Activated naive CD4-positive, alpha-beta T cell treated with anti-CD3 and anti-CD28 coated beads, Interleukin-2, amount 10 ng/mL, durations not matched to agents 7 days and 5 days (primary cell): ENCODE measurements around the gene NRIP2.

Experiments
- CTCF ChIA-PET: fragments of 350-600 bp; sonication (Branson Sonifier 250); formaldehyde crosslinking; loops from one replicate; lab custom pipeline; 2021; ENCODE audit warnings: antibody characterized with exemption; lab: Charles Lee
- DNase-seq: peaks from one replicate; pipeline ENCODE4 v3.0.0-alpha.2; 2020
- H3K27ac Mint-ChIP-seq: one replicate; pipeline ENCODE4 v1.8.0; 2021; ENCODE audit warnings: mild to moderate bottlenecking, moderate library complexity, mixed read lengths
- H3K27me3 Mint-ChIP-seq: one replicate; pipeline ENCODE4 v1.8.0; 2021; ENCODE audit warnings: mild to moderate bottlenecking, mixed read lengths
- H3K36me3 Mint-ChIP-seq: one replicate; pipeline ENCODE4 v1.8.0; 2021; ENCODE audit warnings: mixed read lengths
- H3K4me1 Mint-ChIP-seq: one replicate; pipeline ENCODE4 v1.8.0; 2021; ENCODE audit warnings: mixed read lengths
- H3K4me3 Mint-ChIP-seq: one replicate; pipeline ENCODE4 v1.8.0; 2021; ENCODE audit warnings: mild to moderate bottlenecking, moderate library complexity, mixed read lengths
- H3K9me3 Mint-ChIP-seq: one replicate; pipeline ENCODE4 v1.8.0; 2021; ENCODE audit warnings: mixed read lengths

Gene NRIP2

GRCh38 chr12:2806700-2807099 lies 28.1 kb downstream of the NRIP2 start:
- Mint-ChIP-seq H3K27me3 (no peaks in the 10 kb centered on the region), H3K4me3 (no peak overlapping the region), H3K36me3 (peaks cover 26% of the 10 kb centered on the region), H3K9me3 (no peaks in the 10 kb centered on the region), H3K4me1 (peaks cover 3% of the 10 kb centered on the region), H3K27ac (no peak overlapping the region)
- DNase-seq: no peak
- CTCF ChIA-PET: no interaction called here

DNA sequence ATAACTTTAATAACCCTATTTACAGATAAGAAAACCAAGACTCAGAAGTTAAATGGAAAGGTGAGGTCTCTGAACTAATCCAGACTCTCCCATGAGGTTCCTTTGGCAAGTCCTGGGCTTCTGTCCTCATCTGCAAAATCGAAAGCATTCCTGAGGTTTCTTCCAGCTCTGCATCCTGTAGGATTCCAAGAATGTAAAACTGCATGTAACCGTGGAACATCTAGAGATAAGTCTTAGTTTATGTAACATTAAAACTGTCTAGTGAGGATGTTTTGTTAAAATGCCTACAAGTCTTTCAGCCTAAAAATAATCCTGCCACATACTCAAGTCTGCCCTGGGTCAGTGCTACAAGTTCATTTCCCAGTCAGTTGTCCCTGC lies 29.7 kb downstream of the NRIP2 start:
- CTCF ChIA-PET: interaction anchor here (1.4 kb wide), 1 partner anchor 22 kb away, joined by 3 read pairs; no protein-coding TSS in a partner anchor
- no peaks in the 10 kb centered on the region for H3K27me3 Mint-ChIP-seq
- no peaks in the 10 kb centered on the region for H3K4me1 Mint-ChIP-seq
- H3K4me3 Mint-ChIP-seq: no peak overlapping the region
- no peak for DNase-seq
- H3K27ac Mint-ChIP-seq: no peak overlapping the region
- H3K36me3 Mint-ChIP-seq: peaks cover 38% of the 10 kb centered on the region
- no peaks in the 10 kb centered on the region for H3K9me3 Mint-ChIP-seq

DNA sequence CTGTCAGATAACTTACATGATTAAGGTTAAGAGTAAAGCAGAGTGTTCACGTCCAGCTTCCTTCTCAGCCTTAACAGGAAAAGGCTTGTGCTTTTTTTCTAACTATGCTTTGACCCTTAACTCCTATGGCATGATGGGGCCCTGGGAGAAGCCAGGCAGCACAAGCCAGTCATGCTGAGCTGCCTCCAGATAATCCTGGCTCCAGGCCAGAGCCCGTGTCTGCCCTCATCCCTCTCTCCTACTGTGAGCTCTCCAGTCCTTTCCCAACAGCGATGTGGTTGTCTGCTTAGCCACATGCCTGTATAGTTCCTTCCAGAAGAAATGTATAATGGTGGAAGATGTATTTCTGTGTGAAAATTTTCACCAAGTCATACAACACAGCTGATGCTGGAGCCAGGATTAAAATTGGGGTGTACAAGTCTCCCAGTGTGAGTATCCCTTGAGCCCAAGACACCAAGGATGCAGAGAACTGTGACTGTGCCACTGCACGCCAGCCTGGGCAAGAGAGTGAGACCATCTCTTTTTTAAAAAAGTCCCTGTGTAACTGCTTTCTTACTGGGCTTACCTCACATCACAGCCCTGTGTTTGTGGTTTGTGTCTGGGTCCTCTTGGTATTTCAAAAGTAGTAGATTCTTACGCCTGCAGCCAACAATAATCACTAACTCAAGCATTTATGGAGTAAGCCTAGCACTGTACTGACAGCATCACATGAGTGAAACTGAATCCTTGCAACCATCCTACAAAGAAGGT lies 30.3 kb downstream of the NRIP2 start:
- no peak for DNase-seq
- Mint-ChIP-seq H3K36me3 (peaks cover 38% of the 10 kb centered on the region), H3K4me3 (no peak overlapping the region), H3K4me1 (peaks cover under 1% of the 10 kb centered on the region), H3K27me3 (no peaks in the 10 kb centered on the region), H3K9me3 (no peaks in the 10 kb centered on the region), H3K27ac (peak overlapping the region; percentile 15)
- CTCF ChIA-PET: interaction anchor here (1.4 kb wide), 1 partner anchor 21 kb away, joined by 3 read pairs; no protein-coding TSS in a partner anchor

GRCh38 chr12:2803635-2804392 lies 31.0 kb downstream of the NRIP2 start:
- H3K36me3 Mint-ChIP-seq: peaks cover 44% of the 10 kb centered on the region
- peaks cover 3% of the 10 kb centered on the region for H3K4me1 Mint-ChIP-seq
- no peak overlapping the region for H3K4me3 Mint-ChIP-seq
- CTCF ChIA-PET: no interaction called here
- DNase-seq: no peak
- H3K27ac Mint-ChIP-seq: no peak overlapping the region
- H3K27me3 Mint-ChIP-seq: no peaks in the 10 kb centered on the region
- no peaks in the 10 kb centered on the region for H3K9me3 Mint-ChIP-seq

GRCh38 chr12:2801044-2801783 lies 33.6 kb downstream of the NRIP2 start:
- Mint-ChIP-seq H3K4me3 (no peak overlapping the region), H3K36me3 (peaks cover 56% of the 10 kb centered on the region), H3K4me1 (peaks cover 17% of the 10 kb centered on the region), H3K27ac (no peak overlapping the region), H3K27me3 (no peaks in the 10 kb centered on the region), H3K9me3 (no peaks in the 10 kb centered on the region)
- DNase-seq: no peak
- CTCF ChIA-PET: interaction anchor here (1.4 kb wide), 1 partner anchor 118 kb away, joined by 6 read pairs; no protein-coding TSS in a partner anchor

- peak overlapping the region; percentile 69 for H3K27ac Mint-ChIP-seq
- DNase-seq: no peak
- peaks cover 52% of the 10 kb centered on the region for H3K36me3 Mint-ChIP-seq
- CTCF ChIA-PET: interaction anchor here (0.7 to 1.4 kb wide), 3 partner anchors 17 to 117 kb away, joined by 3 to 6 read pairs (median 4); no protein-coding TSS in a partner anchor
- H3K4me1 Mint-ChIP-seq: peaks cover 19% of the 10 kb centered on the region
- no peak overlapping the region for H3K4me3 Mint-ChIP-seq
- no peaks in the 10 kb centered on the region for H3K27me3 Mint-ChIP-seq
- H3K9me3 Mint-ChIP-seq: no peaks in the 10 kb centered on the region
These were observed 34.7 kb downstream of the NRIP2 start for GRCh38 chr12:2800046-2800570.

DNA sequence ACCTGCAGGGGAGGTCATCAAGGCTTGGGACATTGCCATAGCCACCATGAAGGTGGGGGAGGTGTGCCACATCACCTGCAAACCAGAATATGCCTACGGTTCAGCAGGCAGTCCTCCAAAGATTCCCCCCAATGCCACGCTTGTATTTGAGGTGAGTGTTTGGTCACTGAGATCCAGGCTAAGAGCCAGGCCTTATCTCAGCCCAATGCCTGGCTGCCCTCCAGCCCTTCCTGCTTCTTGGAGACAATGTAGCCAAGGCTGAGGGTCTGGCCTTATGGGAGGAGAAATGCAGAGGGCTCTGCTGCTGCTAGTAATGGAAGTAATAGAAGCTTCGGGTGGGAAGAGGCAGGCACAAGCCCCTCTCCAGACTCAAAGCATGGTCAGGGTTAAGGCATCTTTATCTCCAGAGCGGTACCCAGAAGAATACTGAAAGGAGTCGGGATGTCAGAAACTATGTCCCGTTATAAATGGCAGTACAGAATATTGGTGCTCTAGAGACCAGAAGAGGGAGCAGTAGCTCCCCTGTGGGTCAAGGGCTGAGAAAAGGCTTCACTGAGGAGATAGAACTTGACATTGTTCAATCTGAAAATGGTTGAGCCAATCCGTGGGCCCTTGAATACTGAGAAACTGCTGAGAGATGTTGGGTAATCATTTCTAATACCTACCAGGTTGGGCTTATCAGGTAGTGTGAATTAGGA lies 37.0 kb downstream of the NRIP2 start:
- Mint-ChIP-seq H3K4me1 (peaks cover 19% of the 10 kb centered on the region), H3K27ac (peak overlapping the region; percentile 39), H3K36me3 (peaks cover 37% of the 10 kb centered on the region), H3K27me3 (peaks cover 20% of the 10 kb centered on the region), H3K4me3 (peak overlapping the region; percentile 92), H3K9me3 (no peaks in the 10 kb centered on the region)
- no peak for DNase-seq
- CTCF ChIA-PET: interaction anchor here (0.9 to 3.9 kb wide), 2 partner anchors 13 to 16 kb away, joined by 4 to 21 read pairs; partner anchors contain the start of gene ITFG2

GRCh38 chr12:2796187-2796666 lies 38.6 kb downstream of the NRIP2 start:
- peak overlapping the region; percentile 85 for H3K27ac Mint-ChIP-seq
- peaks cover 26% of the 10 kb centered on the region for H3K27me3 Mint-ChIP-seq
- H3K4me3 Mint-ChIP-seq: peak overlapping the region; percentile 92
- H3K36me3 Mint-ChIP-seq: peaks cover 27% of the 10 kb centered on the region
- peaks cover 19% of the 10 kb centered on the region for H3K4me1 Mint-ChIP-seq
- no peaks in the 10 kb centered on the region for H3K9me3 Mint-ChIP-seq
- CTCF ChIA-PET: interaction anchor here (0.9 to 3.9 kb wide), 3 partner anchors 12 to 84 kb away, joined by 4 to 21 read pairs (median 4); partner anchors contain the start of gene ITFG2
- no peak for DNase-seq

DNA sequence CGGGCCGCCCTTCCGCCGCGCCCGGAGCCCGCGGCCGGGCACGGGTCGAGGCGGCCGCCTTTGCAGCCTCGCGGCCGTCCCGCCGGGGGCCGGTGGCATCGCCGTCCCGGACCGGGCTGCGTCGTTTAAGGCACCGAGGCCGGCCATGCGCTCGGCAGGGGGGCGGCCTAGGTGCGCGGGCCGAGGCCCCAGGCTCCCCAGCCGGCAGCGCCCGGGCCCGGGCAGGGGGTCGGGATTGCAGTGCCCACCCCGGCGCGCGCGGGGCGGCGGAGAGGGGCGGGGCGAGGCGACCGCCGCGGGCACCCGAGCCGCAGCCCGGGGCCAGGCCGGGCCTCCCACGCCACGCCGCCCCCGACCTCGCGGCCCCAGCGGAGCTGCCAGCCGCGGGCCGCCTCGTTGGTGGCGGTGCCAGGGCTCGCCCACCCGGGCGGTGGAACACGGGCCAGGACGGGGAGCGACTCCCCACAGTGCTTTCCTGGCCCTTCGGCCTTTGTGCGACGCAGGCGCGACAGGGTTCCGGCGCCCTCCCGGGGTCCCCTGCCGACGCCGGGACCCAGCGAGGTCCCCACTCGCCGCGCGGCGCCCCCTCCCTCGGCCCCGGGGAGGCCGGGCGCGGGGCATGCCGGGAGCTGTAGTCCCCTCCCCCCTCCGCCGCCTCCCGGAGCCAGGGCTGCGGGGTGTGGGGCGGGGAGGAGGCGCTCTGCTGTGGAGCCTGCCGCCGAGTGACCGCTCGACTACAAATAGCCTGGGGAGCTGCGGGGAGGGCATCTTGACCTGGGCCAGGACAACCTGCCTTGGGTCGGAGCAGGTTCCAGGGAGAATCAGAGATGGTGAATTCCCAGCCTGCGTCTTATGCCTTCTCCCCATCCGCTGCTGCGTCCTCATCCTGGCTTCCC lies 39.3 kb downstream of the NRIP2 start:
- peak; percentile 83 for DNase-seq

GRCh38 chr12:2794736-2795289 lies 40.0 kb downstream of the NRIP2 start, which contains the start of gene FKBP4:
Gene FKBP4, plus strand, starts transcription at chr12:2794970. Its CDS starts 170 bp downstream, at chr12:2795140.
- peaks cover 29% of the 10 kb centered on the region for H3K27me3 Mint-ChIP-seq
- H3K27ac Mint-ChIP-seq: peak within 1 kb of the TSS; percentile 84
- H3K4me3 Mint-ChIP-seq: peak within 1 kb of the TSS; percentile 92
- no peaks in the 10 kb centered on the region for H3K9me3 Mint-ChIP-seq
- peaks cover 18% of the 10 kb centered on the region for H3K36me3 Mint-ChIP-seq
- H3K4me1 Mint-ChIP-seq: peaks cover 19% of the 10 kb centered on the region
- peak; percentile 93 for DNase-seq
- CTCF ChIA-PET: interaction anchor here (1.1 to 3.9 kb wide), 2 partner anchors 11 to 19 kb away, joined by 3 to 21 read pairs; partner anchors contain the start of gene ITFG2

More for the DNA sequence above, 39.3 kb downstream of the NRIP2 start:
- peaks cover 29% of the 10 kb centered on the region for H3K27me3 Mint-ChIP-seq
- H3K4me3 Mint-ChIP-seq: peak overlapping the region; percentile 92
- peak overlapping the region; percentile 85 for H3K27ac Mint-ChIP-seq
- no peaks in the 10 kb centered on the region for H3K9me3 Mint-ChIP-seq
- peaks cover 19% of the 10 kb centered on the region for H3K4me1 Mint-ChIP-seq
- CTCF ChIA-PET: interaction anchor here (0.9 to 3.9 kb wide), 4 partner anchors 11 to 84 kb away, joined by 3 to 21 read pairs (median 4); partner anchors contain the start of gene ITFG2
- peaks cover 21% of the 10 kb centered on the region for H3K36me3 Mint-ChIP-seq

DNA sequence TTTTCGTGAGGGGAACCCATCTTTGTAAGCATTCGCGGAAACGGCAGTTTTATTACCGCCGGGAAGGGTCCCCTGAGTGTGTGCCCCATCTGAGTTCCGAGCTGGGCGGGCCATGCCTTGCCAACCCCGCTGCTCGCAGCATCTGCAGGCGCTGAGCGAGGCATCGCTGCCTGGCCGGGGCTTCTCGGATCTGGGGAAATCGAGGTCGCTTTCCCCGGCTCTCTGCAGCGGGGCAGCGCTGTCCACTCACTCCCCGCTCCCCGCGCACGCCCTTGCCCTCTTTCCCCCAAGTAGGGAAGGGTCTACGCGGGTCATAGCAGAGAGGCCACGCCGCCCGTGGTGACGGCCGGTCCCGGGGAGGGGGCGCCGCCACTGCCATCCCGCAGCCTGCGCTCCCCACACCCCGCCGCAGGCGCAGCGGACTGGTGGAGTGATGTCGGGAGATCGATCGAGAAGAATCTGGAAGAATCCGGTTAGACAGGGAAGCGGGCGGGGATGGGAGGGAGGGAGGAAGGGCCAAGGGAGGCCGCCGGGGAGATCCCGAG lies 40.6 kb downstream of the NRIP2 start:
- H3K9me3 Mint-ChIP-seq: no peaks in the 10 kb centered on the region
- peak overlapping the region; percentile 80 for H3K4me3 Mint-ChIP-seq
- CTCF ChIA-PET: interaction anchor here (1.1 kb wide), 1 partner anchor 11 kb away, joined by 3 read pairs; no protein-coding TSS in a partner anchor
- no peak for DNase-seq
- no peak overlapping the region for H3K27ac Mint-ChIP-seq
- H3K27me3 Mint-ChIP-seq: peaks cover 29% of the 10 kb centered on the region
- peaks cover 16% of the 10 kb centered on the region for H3K4me1 Mint-ChIP-seq
- H3K36me3 Mint-ChIP-seq: peaks cover 15% of the 10 kb centered on the region
